Bronchial smooth muscle cell (primary cell): ENCODE results near the gene C13orf46. TPM values are rescaled to one million over a fixed set of nuclear protein-coding genes. Genes with fewer than 3 reads are reported as not detected.

Experiments
- total RNA-seq: library from RNA; depleted of rRNA; stranded (reverse); fragments of >200 nt; gene quantifications from 2 replicates; pipeline ENCODE4 v1.2.1, GENCODE V29; 2014

The C13orf46 gene
- total RNA-seq, result 0.34 and 0.47 TPM in 2 replicates

GRCh38 chr13:113973218-113974164, at the start of gene C13orf46:
Gene C13orf46, minus strand, starts transcription at chr13:113974076. Its CDS starts 79 bp downstream, at chr13:113973997.

Other genes starting within 250 kb of the C13orf46 start
- gene TMEM255B, start 214.8 kb downstream of the C13orf46 start, total RNA-seq, result 0.63 and 1.6 TPM in 2 replicates
- gene GAS6, start 110.0 kb downstream of the C13orf46 start, total RNA-seq, result 70.6 and 97.5 TPM in 2 replicates
- gene RASA3, start 158.5 kb upstream of the C13orf46 start, total RNA-seq, result 25.5 and 27.5 TPM in 2 replicates
- gene CFAP97D2, start 205.2 kb upstream of the C13orf46 start, total RNA-seq, result not detected in 2 replicates